Measurements from ENCODE around the gene NTHL1. TPM values are rescaled to one million over a fixed set of nuclear protein-coding genes. Genes with fewer than 3 reads are reported as not detected.

Gene NTHL1
- total RNA-seq, 1 donor from 2014 or later: 28.5 TPM

DNA sequence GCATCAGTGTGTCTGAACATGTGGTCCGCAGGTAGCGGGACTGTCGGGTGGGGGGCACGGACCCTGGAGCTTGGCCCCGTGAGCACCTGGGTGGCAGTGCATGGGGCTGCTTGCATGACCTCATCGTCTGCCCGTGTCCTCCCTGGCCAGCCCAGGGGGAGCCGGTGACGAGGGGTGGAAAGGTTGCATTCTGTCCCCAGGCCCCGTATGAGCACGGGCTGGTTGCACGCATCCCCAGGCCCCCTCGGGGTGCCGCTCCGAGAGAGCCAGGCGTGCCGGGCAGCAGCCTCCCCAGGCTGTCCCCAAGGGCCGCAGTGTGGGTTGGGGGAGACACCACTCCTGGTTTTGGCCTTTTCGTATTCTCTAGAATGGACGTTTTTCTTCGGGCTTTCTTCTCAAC lies 30.1 kb upstream of the NTHL1 start:
- Histone ChIP-seq H3K27me3 (no peaks in the 10 kb centered on the region), H3K4me1 (peaks cover 14% of the 10 kb centered on the region), H3K9me3 (no peaks in the 10 kb centered on the region), H3K4me3 (no peak overlapping the region), H3K27ac (no peak overlapping the region), H3K36me3 (peaks cover 0 to 65% of the 10 kb centered on the region in 2 donors)
- DNase-seq (ENCODE audit: extremely low spot score in 2 of 2): no peak
- TF ChIP-seq, protein P1, sequence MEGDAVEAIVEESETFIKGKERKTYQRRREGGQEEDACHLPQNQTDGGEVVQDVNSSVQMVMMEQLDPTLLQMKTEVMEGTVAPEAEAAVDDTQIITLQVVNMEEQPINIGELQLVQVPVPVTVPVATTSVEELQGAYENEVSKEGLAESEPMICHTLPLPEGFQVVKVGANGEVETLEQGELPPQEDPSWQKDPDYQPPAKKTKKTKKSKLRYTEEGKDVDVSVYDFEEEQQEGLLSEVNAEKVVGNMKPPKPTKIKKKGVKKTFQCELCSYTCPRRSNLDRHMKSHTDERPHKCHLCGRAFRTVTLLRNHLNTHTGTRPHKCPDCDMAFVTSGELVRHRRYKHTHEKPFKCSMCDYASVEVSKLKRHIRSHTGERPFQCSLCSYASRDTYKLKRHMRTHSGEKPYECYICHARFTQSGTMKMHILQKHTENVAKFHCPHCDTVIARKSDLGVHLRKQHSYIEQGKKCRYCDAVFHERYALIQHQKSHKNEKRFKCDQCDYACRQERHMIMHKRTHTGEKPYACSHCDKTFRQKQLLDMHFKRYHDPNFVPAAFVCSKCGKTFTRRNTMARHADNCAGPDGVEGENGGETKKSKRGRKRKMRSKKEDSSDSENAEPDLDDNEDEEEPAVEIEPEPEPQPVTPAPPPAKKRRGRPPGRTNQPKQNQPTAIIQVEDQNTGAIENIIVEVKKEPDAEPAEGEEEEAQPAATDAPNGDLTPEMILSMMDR (IDR thresholded peaks at IDR 0.05): no peak
- TF ChIP-seq POLR2A (IDR thresholded peaks at IDR 0.05): no peak
- TF ChIP-seq POLR2AphosphoS5 (IDR thresholded peaks at IDR 0.05; ENCODE audit: insufficient read depth in 1 of 2, low read depth in 1 of 2): no peak
- intact Hi-C loops (cut with DNase I): no loop called here

DNA sequence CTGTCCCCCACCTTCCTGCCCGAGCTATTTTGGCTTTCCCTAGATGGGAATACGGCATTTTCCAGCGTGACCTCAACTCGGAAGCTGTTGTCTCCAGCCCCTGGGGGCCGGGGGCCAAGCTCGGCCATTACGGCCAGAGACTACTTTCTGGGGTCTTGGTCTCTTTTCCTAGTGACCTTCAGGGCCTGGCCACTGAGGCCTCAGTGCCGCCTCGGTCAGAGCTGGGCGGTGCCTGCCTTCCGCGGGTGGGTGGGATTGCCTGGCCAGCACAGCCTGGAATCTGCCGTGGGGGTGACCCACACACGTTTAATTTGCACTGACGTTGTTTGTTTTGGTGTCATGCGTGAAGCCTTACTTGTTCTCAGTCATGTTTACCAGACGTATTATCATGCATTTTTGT lies 29.4 kb upstream of the NTHL1 start:
- no peak overlapping the region for H3K4me3 ChIP-seq
- TF ChIP-seq POLR2A (IDR thresholded peaks at IDR 0.05): no peak
- TF ChIP-seq POLR2AphosphoS5 (IDR thresholded peaks at IDR 0.05; ENCODE audit: insufficient read depth in 1 of 2, low read depth in 1 of 2): no peak
- TF ChIP-seq, protein P1 (IDR thresholded peaks at IDR 0.05): no peak
- peaks cover 7% of the 10 kb centered on the region for H3K4me1 ChIP-seq
- no peak overlapping the region for H3K27ac ChIP-seq
- peaks cover 0 to 72% of the 10 kb centered on the region in 2 donors for H3K36me3 ChIP-seq
- DNase-seq (ENCODE audit: extremely low spot score in 2 of 2): no peak
- H3K9me3 ChIP-seq: no peaks in the 10 kb centered on the region
- H3K27me3 ChIP-seq: no peaks in the 10 kb centered on the region
- intact Hi-C loops (cut with DNase I): no loop called here

DNA sequence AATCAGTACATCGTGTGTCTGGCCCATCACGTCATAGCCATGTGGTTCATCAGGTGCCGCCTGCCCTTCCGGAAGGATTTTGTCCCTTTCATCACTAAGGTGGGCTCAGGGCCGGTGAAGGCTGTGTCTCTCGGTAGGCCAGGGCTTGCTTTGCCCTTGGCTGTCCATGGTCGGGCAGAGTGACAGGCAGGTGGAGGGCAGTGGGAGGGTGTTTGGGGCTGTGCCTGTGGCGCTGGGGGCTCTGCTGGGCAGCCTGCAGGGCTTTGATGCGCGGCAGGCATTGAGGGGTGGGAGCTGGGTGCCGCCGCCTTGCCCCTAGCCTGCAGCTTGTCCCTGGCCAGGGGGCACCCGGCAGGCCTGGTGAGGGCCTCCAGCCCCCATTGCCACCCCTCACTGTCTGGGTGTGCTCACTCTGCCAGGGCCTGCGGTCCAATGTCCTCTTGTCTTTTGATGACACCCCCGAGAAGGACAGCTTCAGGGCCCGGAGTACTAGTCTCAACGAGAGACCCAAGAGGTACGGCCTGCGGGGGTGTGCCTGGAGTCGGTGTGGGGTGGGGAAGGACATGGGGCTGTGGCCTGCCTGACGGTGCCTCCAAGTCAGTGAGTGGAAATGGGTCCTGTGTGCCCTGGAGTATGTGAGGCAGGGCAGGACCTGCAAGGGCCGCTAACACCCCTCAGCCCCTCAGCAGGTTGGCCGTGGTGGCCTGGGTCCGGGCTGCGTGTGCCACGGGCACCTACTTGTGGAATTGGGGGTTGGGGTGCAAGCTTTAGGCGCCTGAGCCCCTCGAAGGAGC lies 28.6 kb upstream of the NTHL1 start:
- no peak for TF ChIP-seq POLR2A (IDR thresholded peaks at IDR 0.05)

DNA sequence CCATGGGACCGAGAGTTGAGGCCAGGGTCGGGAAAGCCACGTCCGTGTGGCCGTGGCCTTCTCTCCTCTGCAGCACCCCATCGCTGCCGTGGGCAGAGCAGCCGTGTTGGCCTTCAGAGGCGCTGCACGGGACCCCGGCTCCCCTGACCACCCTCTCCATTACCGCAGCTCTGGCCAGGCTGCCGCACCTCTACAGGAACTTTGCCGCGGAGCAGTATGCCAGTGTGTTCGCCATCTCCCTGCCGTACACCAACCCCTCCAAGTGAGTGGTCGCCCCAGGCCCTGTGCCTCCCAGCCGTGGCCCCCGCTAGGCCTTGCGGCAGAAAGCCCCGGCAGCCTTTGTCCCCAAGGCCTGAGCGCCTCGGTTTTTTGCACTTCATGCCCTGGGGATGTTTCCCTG lies 28.0 kb upstream of the NTHL1 start:
- Histone ChIP-seq H3K27me3 (no peaks in the 10 kb centered on the region), H3K9me3 (no peaks in the 10 kb centered on the region), H3K27ac (no peak overlapping the region), H3K36me3 (peaks cover 0 to 75% of the 10 kb centered on the region in 2 donors), H3K4me3 (no peak overlapping the region), H3K4me1 (no peaks in the 10 kb centered on the region)
- TF ChIP-seq, protein P1 (IDR thresholded peaks at IDR 0.05): no peak
- TF ChIP-seq POLR2A (IDR thresholded peaks at IDR 0.05) (no peak), POLR2AphosphoS5 (IDR thresholded peaks at IDR 0.05; ENCODE audit: insufficient read depth in 1 of 2, low read depth in 1 of 2) (no peak)
- no peak for DNase-seq (ENCODE audit: extremely low spot score in 2 of 2)
- intact Hi-C loops (cut with DNase I): no loop called here

More for the DNA sequence above, 28.6 kb upstream of the NTHL1 start:
- DNase-seq (ENCODE audit: extremely low spot score in 2 of 2): no peak
- Histone ChIP-seq H3K27ac (no peak overlapping the region), H3K9me3 (no peaks in the 10 kb centered on the region), H3K4me3 (no peak overlapping the region), H3K36me3 (peaks cover 0 to 79% of the 10 kb centered on the region in 2 donors), H3K27me3 (no peaks in the 10 kb centered on the region), H3K4me1 (no peaks in the 10 kb centered on the region)
- intact Hi-C loops (cut with DNase I): no loop called here

DNA sequence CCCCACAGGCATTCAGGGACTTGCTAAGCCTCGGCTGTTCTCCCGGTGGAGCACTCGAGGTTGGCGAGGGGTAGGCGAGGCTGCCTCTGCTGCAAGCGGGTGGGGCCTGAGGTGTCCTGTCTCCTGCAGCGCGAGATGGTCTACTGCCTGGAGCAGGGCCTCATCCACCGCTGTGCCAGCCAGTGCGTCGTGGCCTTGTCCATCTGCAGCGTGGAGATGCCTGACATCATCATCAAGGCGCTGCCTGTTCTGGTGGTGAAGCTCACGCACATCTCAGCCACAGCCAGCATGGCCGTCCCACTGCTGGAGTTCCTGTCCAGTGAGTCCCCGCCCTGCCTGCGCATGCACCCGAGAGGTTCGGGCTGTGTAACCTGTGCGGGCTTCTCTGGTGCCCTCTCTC lies 26.4 kb upstream of the NTHL1 start:
- intact Hi-C loops (cut with DNase I): no loop called here
- peaks cover 0 to 67% of the 10 kb centered on the region in 2 donors for H3K36me3 ChIP-seq

More for the DNA sequence above, 26.4 kb upstream of the NTHL1 start:
- Histone ChIP-seq H3K4me1 (no peaks in the 10 kb centered on the region), H3K4me3 (no peak overlapping the region), H3K27me3 (no peaks in the 10 kb centered on the region), H3K9me3 (no peaks in the 10 kb centered on the region), H3K27ac (no peak overlapping the region)
- TF ChIP-seq, protein P1 (IDR thresholded peaks at IDR 0.05): no peak
- TF ChIP-seq POLR2A (IDR thresholded peaks at IDR 0.05): no peak
- TF ChIP-seq POLR2AphosphoS5 (IDR thresholded peaks at IDR 0.05; ENCODE audit: insufficient read depth in 1 of 2, low read depth in 1 of 2): no peak
- DNase-seq (ENCODE audit: extremely low spot score in 2 of 2): no peak

Data from vagina (tissue), 2 donors.